Liver (tissue), 9 donors: Measurements from ENCODE around the gene SMIM23. TPM values are rescaled to one million over a fixed set of nuclear protein-coding genes. Genes with fewer than 3 reads are reported as not detected.

Experiments used
- DNase-seq: peaks from one replicate; pipeline ENCODE4 v3.0.0-alpha.2; 2017; ENCODE audit warnings: low spot score
- H3K27ac ChIP-seq, 2 donors: one replicate each; pipeline ENCODE4 v1.7.0; 2013; ENCODE audit warnings: inconsistent platforms in 2 of 2, low read length in 2 of 2, control low read depth in 1 of 2, low read depth in 1 of 2, mild to moderate bottlenecking in 1 of 2
- H3K27me3 ChIP-seq, 4 donors: one replicate each; pipeline versions ENCODE4 v1.6.1 to v1.7.0; 2013; ENCODE audit warnings: low read length in 3 of 4, inconsistent platforms in 1 of 4, mild to moderate bottlenecking in 1 of 4, moderate library complexity in 1 of 4; ENCODE audit not compliant: control insufficient read depth in 4 of 4, insufficient read depth in 4 of 4
- H3K36me3 ChIP-seq, 4 donors: one replicate each; pipeline versions ENCODE4 v1.6.1 to v1.7.0; 2013; ENCODE audit warnings: low read length in 3 of 4, mild to moderate bottlenecking in 3 of 4, low read depth in 1 of 4, moderate library complexity in 1 of 4; ENCODE audit not compliant: control insufficient read depth in 4 of 4, insufficient read depth in 3 of 4
- H3K4me1 ChIP-seq, 4 donors: one replicate each; pipeline versions ENCODE4 v1.6.1 to v1.7.0; 2013; ENCODE audit warnings: low read length in 3 of 4, mild to moderate bottlenecking in 3 of 4, moderate library complexity in 1 of 4; ENCODE audit not compliant: control insufficient read depth in 4 of 4, insufficient read depth in 4 of 4
- H3K4me3 ChIP-seq, 3 donors: one replicate each; pipeline versions ENCODE4 v1.6.1 to v1.7.0; 2013; ENCODE audit warnings: low read length in 3 of 3, control low read depth in 1 of 3, low read depth in 1 of 3, mild to moderate bottlenecking in 1 of 3
- H3K9ac ChIP-seq, 2 donors: one replicate each; pipeline ENCODE4 v1.7.0; 2013; ENCODE audit warnings: low read length in 2 of 2, mild to moderate bottlenecking in 2 of 2, moderate library complexity in 2 of 2, control low read depth in 1 of 2, low read depth in 1 of 2
- H3K9me3 ChIP-seq, 4 donors: one replicate each; pipeline versions ENCODE4 v1.6.1 to v1.7.0; 2013; ENCODE audit warnings: low read length in 3 of 4; ENCODE audit not compliant: control insufficient read depth in 4 of 4
- EGR1 ChIP-seq, 2 donors: IDR thresholded peaks; 2 replicates each; pipeline ENCODE4 v1.6.1; 2016 to 2018; ENCODE audit warnings: antibody characterized with exemption in 2 of 2, low read depth in 2 of 2
- FOXA2 ChIP-seq: IDR thresholded peaks from 2 replicates; pipeline ENCODE4 v1.6.1; 2016; ENCODE audit warnings: antibody characterized with exemption
- GABPA ChIP-seq, 2 donors: IDR thresholded peaks in 1 of 2; conservative IDR thresholded peaks in 1 of 2; 2 replicates each; pipeline ENCODE4 v1.6.1; 2016; ENCODE audit warnings: antibody characterized with exemption in 2 of 2, mild to moderate bottlenecking in 1 of 2, moderate library complexity in 1 of 2
- HNF4A ChIP-seq, 2 donors: conservative IDR thresholded peaks; 2 replicates each; pipeline ENCODE4 v1.6.1; 2016; ENCODE audit warnings: antibody characterized with exemption in 2 of 2, mild to moderate bottlenecking in 2 of 2
- HNF4G ChIP-seq: IDR thresholded peaks from 2 replicates; pipeline ENCODE4 v1.6.1; 2016; ENCODE audit warnings: antibody characterized with exemption
- JUND ChIP-seq, 2 donors: IDR thresholded peaks; 2 replicates each; pipeline ENCODE4 v1.6.1; 2016; ENCODE audit warnings: antibody characterized with exemption in 2 of 2
- NR2F2 ChIP-seq: IDR thresholded peaks from 2 replicates; pipeline ENCODE4 v1.6.1; 2016; ENCODE audit warnings: antibody characterized with exemption
- RAD21 ChIP-seq, 2 donors: IDR thresholded peaks; 2 replicates each; pipeline ENCODE4 v1.6.1; 2016; ENCODE audit warnings: antibody characterized with exemption in 2 of 2, mild to moderate bottlenecking in 2 of 2
- REST ChIP-seq: IDR thresholded peaks from 2 replicates; pipeline ENCODE4 v1.6.1; 2016; ENCODE audit warnings: antibody characterized with exemption, mild to moderate bottlenecking
- RXRA ChIP-seq, 2 donors: IDR thresholded peaks; 2 replicates each; pipeline ENCODE4 v1.6.1; 2017 to 2018; ENCODE audit warnings: antibody characterized with exemption in 2 of 2, mild to moderate bottlenecking in 1 of 2
- SP1 ChIP-seq: IDR thresholded peaks from 2 replicates; pipeline ENCODE4 v1.6.1; 2018; ENCODE audit warnings: antibody characterized with exemption, mild to moderate bottlenecking
- TAF1 ChIP-seq: conservative IDR thresholded peaks from 2 replicates; pipeline ENCODE4 v1.6.1; 2016; ENCODE audit warnings: antibody characterized with exemption, mild to moderate bottlenecking
- YY1 ChIP-seq: IDR thresholded peaks from 2 replicates; pipeline ENCODE4 v1.6.1; 2016; ENCODE audit warnings: antibody characterized with exemption, mild to moderate bottlenecking
- WGBS: extraction: QIAGEN DNeasy Blood & Tissue Kit; methylation state at CpG from one replicate; pipeline ENCODE4 v1.1.7; 2013; 5-methylcytosine and 5-hydroxymethylcytosine counted together
- polyA plus RNA-seq, 2 donors: library from polyadenylated mRNA; stranded (reverse) in 1 of 2; unstranded in 1 of 2; fragments of 200-250 nt in 1 of 2; fragments of >200 nt in 1 of 2; fragmentation: Nextera tagmentation in 1 of 2; extraction: Ambion mirVana in 1 of 2; gene quantifications; one replicate each; pipeline versions ENCODE4 v1.2.1 to v1.2.3, GENCODE V29; 2013 to 2015
- total RNA-seq, 2 donors: library from RNA; depleted of rRNA; stranded (reverse); fragments of >200 nt; gene quantifications; one replicate each; pipeline ENCODE4 v1.2.3, GENCODE V29; 2014
- TF ChIP-seq, protein P1 (sequence below): IDR thresholded peaks from 2 replicates; pipeline ENCODE4 v1.6.1; 2016; ENCODE audit warnings: antibody characterized with exemption
- TF ChIP-seq, protein P2 (sequence below): IDR thresholded peaks from 2 replicates; pipeline ENCODE4 v1.6.1; 2016; ENCODE audit warnings: antibody characterized with exemption
- TF ChIP-seq, protein P3 (sequence below): IDR thresholded peaks from 2 replicates; pipeline ENCODE4 v1.6.1; 2016; ENCODE audit warnings: antibody characterized with exemption
- donor health status: healthy.
- donor health status: healthy.
- donor health status: healthy.
- donor health status: healthy.
- donor health status: healthy.

Gene SMIM23
- total and polyA plus RNA-seq, 4 donors, result not detected

- Histone ChIP-seq H3K9me3 (peaks cover 0 to 14% (median 7%) of the 10 kb centered on the region in 4 donors), H3K27me3 (peaks cover 0 to 5% (median 0%) of the 10 kb centered on the region in 4 donors), H3K36me3 (no peaks in the 10 kb centered on the region), H3K27ac (no peak overlapping the region), H3K4me3 (no peak overlapping the region), H3K9ac (no peak overlapping the region), H3K4me1 (no peaks in the 10 kb centered on the region)
- no peak for DNase-seq
- WGBS, result 81% methylated on average over 4 of the region's 4 CpGs
- TF ChIP-seq REST, result no peak
- no peak for TF ChIP-seq NR2F2
- TF ChIP-seq, protein P1, sequence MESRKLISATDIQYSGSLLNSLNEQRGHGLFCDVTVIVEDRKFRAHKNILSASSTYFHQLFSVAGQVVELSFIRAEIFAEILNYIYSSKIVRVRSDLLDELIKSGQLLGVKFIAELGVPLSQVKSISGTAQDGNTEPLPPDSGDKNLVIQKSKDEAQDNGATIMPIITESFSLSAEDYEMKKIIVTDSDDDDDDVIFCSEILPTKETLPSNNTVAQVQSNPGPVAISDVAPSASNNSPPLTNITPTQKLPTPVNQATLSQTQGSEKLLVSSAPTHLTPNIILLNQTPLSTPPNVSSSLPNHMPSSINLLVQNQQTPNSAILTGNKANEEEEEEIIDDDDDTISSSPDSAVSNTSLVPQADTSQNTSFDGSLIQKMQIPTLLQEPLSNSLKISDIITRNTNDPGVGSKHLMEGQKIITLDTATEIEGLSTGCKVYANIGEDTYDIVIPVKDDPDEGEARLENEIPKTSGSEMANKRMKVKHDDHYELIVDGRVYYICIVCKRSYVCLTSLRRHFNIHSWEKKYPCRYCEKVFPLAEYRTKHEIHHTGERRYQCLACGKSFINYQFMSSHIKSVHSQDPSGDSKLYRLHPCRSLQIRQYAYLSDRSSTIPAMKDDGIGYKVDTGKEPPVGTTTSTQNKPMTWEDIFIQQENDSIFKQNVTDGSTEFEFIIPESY, result no peak
These were observed 22.8 kb downstream of the SMIM23 start for GRCh38 chr5:171808453-171808852.

- Histone ChIP-seq H3K4me3 (no peak overlapping the region), H3K36me3 (no peaks in the 10 kb centered on the region), H3K9me3 (peaks cover 0 to 14% (median 7%) of the 10 kb centered on the region in 4 donors), H3K9ac (no peak overlapping the region), H3K27ac (no peak overlapping the region), H3K27me3 (peaks cover 0 to 3% (median 0%) of the 10 kb centered on the region in 4 donors), H3K4me1 (no peaks in the 10 kb centered on the region)
- no peak for DNase-seq
- TF ChIP-seq JUND (IDR thresholded peaks at IDR 0.05) (no peak), TAF1 (no peak), GABPA (IDR thresholded peaks at IDR 0.05 in 1 of 2, conservative IDR thresholded peaks at IDR 0.05 in 1 of 2) (no peak), HNF4G (no peak), RAD21 (IDR thresholded peaks at IDR 0.05) (no peak), EGR1 (IDR thresholded peaks at IDR 0.05; ENCODE audit: low read depth in 2 of 2) (no peak), FOXA2 (no peak), HNF4A (conservative IDR thresholded peaks at IDR 0.05) (no peak), YY1 (no peak), RXRA (IDR thresholded peaks at IDR 0.05) (no peak), SP1 (no peak), NR2F2 (no peak)
- TF ChIP-seq, protein P1, result no peak
- TF ChIP-seq, protein P2, sequence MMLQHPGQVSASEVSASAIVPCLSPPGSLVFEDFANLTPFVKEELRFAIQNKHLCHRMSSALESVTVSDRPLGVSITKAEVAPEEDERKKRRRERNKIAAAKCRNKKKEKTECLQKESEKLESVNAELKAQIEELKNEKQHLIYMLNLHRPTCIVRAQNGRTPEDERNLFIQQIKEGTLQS, result no peak
- TF ChIP-seq, protein P3, sequence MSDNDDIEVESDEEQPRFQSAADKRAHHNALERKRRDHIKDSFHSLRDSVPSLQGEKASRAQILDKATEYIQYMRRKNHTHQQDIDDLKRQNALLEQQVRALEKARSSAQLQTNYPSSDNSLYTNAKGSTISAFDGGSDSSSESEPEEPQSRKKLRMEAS, result no peak
These were observed 23.3 kb downstream of the SMIM23 start for GRCh38 chr5:171808951-171809350.
